GM19324 (cell line): ENCODE measurements around the gene SBNO2.

Experiments
- ATAC-seq: cut with Tn5 transposase; IDR thresholded peaks from one replicate; pipeline ENCODE4 v1.9.1; 2021; ENCODE audit warnings: mild to moderate bottlenecking, moderate library complexity; ENCODE audit not compliant: unreplicated experiment, low FRiP score

The SBNO2 gene, protein sequence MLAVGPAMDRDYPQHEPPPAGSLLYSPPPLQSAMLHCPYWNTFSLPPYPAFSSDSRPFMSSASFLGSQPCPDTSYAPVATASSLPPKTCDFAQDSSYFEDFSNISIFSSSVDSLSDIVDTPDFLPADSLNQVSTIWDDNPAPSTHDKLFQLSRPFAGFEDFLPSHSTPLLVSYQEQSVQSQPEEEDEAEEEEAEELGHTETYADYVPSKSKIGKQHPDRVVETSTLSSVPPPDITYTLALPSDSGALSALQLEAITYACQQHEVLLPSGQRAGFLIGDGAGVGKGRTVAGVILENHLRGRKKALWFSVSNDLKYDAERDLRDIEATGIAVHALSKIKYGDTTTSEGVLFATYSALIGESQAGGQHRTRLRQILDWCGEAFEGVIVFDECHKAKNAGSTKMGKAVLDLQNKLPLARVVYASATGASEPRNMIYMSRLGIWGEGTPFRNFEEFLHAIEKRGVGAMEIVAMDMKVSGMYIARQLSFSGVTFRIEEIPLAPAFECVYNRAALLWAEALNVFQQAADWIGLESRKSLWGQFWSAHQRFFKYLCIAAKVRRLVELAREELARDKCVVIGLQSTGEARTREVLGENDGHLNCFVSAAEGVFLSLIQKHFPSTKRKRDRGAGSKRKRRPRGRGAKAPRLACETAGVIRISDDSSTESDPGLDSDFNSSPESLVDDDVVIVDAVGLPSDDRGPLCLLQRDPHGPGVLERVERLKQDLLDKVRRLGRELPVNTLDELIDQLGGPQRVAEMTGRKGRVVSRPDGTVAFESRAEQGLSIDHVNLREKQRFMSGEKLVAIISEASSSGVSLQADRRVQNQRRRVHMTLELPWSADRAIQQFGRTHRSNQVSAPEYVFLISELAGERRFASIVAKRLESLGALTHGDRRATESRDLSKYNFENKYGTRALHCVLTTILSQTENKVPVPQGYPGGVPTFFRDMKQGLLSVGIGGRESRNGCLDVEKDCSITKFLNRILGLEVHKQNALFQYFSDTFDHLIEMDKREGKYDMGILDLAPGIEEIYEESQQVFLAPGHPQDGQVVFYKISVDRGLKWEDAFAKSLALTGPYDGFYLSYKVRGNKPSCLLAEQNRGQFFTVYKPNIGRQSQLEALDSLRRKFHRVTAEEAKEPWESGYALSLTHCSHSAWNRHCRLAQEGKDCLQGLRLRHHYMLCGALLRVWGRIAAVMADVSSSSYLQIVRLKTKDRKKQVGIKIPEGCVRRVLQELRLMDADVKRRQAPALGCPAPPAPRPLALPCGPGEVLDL (N-terminal part only)

DNA sequence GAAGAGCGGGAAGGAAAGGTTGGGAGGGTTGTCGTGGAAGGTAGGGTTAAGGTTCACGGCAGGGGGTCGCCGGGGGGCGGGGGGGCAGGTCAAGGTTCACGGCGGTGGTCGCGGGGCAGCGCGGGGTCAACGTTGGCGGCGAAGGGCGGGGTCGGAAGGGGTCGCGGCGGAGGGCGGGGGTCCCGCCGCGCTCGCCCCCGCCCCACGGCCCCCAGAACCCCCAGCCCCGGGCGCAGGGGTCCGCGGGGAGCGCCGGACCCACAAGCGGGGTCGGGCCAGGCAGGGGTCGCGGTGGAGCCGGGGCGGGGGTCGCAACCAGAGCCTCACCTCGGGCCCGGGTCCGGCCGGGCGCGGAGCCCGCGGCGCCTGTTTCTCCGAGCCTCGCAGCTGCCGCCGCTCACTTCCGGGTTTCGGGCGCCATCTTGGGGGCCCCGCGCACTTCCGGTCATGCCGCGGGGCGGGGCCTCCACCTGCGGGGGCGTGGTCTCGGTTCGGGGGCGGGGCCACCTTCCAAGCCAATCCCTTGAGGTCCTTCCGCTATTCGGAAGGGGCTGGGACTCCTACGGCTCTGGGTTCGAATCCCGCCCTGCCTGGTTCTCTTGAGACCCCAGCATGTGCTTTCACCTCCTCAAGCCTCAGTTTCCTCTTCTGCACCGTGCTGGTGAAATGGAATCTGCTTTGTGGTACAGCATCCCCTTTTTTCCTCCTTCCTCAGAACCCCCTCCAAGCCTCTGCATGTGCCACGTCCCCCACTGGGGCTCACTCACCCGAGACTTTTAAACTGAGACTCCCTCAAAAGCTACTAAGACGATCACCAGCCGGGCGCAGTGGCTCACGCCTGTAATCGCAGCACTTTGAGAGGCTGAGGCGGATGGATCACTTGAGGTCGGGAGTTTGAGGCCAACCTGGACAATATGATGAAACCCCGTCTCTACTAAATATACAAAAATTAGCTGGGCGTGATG, at the start of gene SBNO2:
TSS of gene SBNO2 (minus strand) at position 424 of the 965 bp plus-strand sequence. CDS start 19,992 bp downstream, outside the sequence.
- ATAC-seq = peak; percentile 68

DNA sequence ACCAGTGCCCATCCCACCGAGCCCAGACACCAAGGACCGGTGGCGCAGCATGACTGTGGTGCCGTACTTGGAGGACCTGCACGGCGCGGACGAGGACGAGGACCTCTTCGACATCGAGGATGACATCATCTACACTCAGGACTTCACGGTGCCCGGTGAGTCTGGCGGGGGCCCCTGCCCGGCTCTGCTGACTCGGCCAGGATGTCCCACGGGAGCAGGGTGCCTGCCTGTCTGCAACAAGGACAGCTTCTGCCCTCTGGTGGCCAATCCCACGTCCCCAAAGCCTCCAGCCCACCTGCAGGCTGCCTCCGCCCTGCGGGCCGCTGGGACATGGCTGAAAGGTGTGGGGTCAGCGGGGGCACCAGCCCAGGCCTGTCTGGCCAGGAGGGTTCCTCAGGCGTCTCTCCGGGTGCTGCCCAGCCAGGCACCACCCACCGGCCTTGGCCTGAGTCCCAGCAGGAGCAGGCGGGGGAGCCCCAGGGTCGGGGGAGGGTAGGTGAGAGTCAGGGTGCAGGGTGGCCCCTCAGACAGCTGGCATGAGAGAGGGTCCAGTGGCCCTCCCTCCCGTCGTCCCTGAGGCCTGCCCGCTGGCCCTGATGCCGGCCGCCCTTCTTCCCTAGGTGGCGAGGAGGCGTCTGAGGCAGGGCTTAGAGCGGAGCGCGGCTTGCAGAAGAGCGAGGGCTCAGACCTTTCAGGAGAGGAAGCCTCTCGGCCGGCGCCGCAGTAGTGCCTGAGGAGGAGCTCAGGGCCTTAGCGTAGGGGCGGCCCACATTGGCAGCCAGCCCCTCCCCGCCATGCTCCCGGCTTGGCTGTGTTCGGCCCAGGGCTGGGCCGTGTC, 49.2 kb upstream of the SBNO2 start:
- no peak for ATAC-seq

DNA sequence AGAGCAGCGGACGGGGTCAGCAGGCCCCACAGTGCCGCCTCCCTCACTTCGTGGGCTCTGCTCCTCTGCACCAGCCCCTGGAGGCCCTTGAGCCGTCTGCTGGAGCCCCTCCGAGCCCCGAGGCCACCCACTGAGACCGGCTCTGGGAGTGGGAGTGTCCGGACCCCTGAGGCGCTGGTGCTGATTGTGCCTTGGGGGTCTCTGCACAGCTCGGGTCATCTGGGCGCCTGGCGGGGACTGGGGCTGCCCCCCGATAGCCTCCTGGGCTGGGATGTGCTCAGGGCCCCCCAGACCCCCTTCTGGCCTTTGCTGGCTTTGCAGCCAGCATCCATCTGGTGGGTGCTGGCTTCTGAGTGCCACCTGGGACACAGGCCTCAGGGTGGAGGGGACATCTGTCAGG, 48.3 kb upstream of the SBNO2 start:
- no peak for ATAC-seq

DNA sequence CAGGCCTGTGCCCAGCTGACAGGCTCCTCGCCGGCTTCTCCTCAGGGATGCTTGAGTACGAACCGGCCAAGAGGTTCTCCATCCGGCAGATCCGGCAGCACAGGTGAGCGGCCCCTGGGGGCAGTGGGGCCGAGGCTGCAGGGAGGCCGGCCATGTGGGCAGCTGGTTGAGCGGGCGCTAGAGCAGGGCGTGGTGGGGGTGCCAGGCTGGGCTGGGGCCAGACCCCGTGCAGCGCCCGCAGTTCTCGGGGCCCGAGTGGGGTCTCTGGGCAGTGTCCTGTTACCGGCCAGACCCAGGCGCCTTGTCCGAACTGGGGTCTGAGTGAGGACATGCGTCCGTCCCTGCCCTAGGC, 47.8 kb upstream of the SBNO2 start:
- ATAC-seq = no peak

DNA sequence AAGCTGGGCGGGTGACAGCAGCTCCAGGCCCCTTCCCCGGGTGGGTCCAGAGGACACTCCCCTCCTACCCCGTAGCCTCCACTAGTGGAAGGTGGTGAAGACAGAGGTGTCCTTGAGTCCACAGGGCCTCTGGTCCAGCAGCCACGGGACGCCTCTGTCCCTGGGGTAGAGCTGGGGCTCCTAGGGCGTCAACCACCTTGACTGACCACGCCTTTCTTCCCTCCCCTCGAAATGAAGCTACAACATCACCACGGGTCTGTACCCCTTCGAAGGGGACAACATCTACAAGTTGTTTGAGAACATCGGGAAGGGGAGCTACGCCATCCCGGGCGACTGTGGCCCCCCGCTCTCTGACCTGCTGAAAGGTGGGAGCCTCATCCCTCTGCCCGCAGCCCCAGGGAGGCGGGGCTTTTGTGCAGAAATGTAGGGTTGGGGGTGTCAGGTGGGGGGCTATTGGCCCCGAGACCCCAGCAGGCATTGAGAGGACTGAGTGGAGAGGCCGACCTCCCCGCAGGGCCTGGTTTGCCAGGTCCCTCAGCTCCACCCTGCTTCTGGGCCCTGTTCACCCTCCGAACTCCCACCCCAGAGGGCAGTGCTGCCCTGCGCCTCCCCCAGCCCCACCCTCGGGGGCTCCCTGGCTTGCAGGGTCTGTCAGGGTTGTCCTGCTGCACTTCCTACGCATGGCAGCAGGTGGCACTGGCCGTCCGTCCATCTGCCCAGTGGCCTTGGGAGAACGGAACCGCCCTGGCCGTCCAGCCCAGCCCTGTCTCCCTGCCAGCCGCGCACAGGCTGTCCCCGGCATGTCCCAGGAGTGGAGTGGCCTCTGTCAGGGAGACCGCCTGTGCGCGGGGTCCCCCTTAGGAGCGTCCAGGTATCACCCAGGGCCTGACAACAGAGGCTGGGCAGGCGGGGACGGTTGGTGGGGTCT, 47.2 kb upstream of the SBNO2 start:
- ATAC-seq = no peak

DNA sequence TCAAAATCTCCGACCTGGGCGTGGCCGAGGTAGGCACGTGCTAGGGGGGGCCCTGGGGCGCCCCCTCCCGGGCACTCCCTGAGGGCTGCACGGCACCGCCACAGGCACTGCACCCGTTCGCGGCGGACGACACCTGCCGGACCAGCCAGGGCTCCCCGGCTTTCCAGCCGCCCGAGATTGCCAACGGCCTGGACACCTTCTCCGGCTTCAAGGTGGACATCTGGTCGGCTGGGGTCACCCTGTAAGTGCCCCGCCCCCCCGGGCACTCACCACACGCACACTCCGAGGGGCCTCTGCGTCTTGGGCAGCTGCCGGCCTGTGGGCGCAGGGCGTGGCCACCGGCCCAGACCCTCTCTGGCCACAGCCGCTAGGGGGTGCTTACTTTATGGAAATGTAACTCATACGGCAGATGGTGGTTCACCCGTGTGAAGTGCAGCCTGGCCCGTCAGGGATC, 46.4 kb upstream of the SBNO2 start:
- no peak for ATAC-seq

DNA sequence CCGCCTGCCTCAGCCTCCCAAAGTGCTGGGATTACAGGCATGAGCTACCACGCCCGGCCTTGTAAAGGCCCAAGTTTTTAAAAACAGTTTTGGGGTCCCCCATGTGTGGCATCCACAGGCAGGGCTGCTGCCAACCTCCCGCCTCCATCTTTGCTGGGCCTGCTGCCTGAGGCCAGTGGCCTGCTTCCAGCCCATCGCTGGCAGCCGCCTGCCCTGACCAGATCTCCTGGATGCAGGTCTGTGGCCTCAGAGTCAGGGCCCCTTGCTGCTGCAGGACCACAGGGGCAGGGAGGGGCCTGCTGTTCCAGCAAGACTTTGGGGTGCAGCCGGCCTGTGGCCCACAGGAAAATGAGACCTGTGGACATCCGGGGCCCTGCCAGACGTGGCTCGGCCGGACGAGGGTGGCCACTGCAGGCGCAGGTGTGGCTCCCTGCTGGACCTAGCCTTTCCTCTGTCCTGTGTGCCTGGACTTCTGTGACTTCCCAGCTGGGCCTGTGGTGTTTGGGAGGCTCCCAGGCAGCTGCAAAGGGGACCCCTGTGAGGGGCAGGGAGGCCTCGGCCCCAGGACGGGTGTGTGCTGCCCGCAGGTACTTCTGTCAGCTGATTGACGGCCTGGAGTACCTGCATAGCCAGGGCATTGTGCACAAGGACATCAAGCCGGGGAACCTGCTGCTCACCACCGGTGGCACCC, 45.9 kb upstream of the SBNO2 start:
- no peak for ATAC-seq

DNA sequence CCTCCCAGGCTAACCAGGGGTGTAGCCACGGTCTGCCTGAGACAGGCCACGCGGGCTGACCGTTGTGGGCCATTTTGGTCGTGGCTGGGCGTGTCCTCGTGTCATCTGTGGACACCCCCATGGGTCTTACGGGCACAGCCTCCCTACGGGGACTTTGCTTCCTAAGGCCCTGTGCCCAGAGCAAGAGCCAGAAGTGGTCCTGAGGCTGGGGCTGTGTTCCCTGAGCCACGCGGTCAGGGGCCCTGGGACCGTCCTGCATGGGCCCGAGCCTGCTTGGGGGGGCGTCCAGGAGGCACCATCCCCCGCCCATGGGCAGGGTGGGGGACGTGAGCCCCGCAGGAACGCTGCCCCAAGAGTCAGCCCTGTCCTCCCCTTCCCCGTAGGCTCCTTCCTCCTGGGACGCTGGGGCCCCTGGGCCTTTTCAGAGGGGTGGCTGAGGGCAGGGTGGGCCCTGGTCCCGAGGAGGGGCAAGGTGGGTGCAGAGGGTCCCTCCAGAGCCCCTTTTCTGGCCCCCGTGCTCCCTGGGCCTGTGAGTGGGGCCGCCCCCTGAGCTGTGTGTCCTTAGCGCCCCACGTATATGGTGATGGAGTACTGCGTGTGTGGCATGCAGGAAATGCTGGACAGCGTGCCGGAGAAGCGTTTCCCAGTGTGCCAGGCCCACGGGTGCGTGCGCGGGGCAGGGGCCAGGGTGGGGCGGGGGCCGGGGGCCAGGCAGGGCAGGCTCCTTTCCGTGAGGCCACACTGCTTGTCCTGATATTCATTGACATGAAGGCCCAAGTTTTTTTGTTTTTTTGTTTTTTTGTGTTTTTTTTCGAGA, 44.9 kb upstream of the SBNO2 start:
- no peak for ATAC-seq

DNA sequence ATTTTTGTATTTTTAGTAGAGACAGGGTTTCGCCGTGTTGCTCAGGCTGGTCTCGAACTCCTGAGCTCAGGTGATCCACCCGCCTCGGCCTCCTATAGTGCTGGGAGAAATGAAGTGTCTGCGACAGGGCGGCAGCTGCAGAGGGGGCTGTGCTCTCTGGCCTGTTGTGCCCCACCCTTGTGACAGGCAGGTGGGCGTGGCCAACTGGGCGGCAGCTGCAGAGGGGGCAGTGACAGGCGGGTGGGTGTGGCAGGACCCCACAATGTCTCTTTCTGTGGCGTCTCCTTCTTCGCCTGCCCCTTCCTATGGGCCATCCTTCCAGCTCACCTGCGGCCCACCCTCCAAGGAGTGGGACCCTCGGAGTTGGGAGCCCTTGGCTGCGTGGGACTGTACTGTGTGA, 43.3 kb upstream of the SBNO2 start:
- ATAC-seq = no peak

DNA sequence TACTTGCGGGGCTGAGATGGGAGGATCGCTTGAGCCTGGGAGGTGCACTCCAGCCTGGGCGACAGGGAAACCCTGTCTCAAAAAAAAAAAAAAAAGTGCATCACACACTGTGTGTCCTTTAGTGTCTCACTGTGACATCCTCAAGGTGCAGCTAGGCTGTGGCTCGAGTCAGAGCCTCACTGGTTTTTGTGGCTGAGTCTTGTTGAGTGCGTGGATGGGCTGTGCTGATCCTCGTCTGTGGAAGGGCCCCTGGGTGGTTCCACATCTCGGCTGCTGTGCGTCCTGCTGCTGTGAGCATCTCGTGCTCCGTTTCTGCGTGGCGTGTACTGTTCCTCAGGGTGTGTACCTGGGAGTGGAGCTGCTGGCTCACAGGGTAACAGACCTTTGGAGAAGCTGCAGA, 42.7 kb upstream of the SBNO2 start:
- ATAC-seq = no peak

DNA sequence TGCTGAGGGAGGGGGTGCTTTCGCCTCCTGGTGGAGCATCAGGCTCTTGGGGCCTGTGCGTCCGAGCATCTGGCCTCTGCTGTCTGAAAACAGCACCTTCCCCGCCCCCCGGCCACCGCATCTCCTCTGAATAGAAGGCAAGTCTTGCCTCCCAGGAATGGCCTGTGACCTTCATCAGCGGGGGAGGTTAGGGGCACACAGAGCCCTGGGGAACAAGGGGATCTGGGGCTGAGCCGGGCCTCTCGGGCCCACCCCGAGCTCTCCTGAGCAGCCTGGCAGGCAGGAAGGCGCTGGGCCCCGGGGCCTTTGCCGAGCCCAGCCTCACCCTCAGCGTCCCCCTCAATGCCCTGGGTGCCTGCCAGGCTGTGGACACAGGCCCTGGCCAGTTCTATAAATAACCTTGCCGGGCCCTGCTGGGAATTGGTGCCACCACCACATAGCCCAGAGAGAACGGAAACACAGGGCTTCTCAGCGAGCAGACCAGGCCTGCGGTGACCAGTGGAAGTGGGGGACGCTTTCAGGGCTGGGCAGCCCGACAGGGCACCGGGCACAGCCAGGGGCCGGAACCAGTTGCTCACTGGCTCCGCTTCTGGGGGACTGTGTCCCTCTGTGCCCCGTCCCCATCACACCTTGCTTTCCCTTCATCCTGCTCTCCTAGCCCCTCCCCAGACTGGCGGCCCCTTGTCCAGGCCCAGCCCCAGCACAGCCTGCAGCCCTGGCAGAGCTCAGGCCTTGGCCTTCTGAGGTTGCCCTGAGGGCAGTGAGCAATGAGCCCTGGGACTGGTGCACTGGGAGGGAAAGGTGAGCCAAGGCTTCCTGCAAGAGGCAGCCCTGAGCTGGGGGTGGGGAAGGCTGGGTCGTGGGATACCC, 41.0 kb upstream of the SBNO2 start:
- ATAC-seq = no peak

DNA sequence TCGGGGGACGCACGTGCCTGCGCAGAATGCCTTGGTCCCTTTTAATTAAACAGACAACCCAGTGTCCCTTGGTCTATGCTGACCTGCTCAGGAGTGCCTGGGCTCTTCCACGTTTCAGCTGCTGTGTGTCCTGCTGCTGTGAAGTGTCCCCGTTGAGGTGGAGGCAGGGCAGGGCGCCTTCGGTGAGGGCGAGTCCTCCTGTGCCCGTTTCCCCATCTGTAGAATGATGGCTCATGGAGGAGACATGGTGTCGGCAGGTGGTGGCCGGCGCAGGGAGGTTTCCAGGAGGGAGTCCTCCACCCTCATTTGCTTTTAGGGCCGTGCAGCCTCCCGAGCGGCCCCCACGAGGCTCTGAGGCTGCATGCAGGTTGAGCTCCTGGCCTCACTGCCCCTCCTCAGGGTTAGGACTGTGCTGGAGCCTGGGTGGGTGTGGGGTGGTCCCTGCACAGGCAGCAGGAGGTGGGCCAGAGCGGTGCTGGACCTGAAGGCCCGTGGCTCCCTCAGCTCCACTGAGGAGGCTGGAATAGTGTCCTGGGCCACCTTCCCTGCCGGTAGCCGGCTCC, 40.3 kb upstream of the SBNO2 start:
- ATAC-seq = no peak

DNA sequence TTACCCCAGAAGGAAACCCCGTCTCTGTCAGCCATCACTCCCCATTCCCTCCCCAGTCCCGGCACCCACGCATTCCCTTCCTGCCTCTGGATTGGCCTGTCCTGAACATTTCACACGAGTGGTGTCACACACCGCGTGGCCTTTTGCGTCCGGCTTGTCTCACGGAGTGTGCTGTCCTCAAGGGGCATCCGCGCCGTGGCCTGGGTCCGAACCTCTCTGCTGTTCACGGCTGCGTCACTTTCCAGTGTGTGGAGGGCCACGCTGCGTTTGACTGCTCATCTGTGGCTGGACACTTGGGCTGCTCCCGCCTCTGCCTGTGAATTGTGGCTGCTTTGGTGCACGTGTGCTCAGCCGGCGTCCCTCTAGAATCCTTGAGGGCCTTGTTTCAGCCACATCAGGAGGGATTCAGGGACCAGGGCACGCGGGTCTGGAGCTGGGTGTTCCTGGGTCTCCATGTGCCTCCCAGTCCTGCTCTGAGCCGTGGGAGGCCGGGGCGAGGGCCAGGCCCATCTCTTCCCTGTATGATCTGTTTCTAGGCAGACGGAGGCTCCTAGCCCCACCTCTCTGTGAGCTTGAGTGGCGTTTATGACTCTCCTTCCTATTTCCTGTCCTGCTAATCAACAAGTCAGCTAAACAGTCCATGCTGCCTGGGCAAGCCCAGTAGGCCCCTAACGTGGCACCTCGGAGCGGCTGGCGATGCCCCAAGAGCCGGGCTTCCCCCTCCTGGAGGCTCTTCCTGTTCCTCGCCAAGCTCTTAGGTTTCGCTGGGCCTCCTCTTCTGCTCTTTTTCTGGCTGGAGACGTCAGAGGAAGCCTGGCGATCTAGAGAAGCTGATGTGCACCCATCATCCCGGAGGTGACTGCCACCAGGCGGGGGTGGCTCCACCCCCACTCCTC, 39.6 kb upstream of the SBNO2 start:
- ATAC-seq = no peak
